ENCODE data around the gene EPB41. TPM values are rescaled to one million over a fixed set of nuclear protein-coding genes. Genes with fewer than 3 reads are reported as not detected.
A peak's percentile ranks its signal among the peaks of the same experiment; 100 is the strongest.

Gene EPB41
- total and polyA plus RNA-seq, 9 of the 15 experiments (the other 6 are each of a cell fraction or from before 2014, with no cell fraction given), result 3.7 to 213 (median 141) TPM

GRCh38 chr1:28883242-28883616, 31.1 kb upstream of the EPB41 start (continued):
- TF ChIP-seq EHMT2 (IDR thresholded peaks at IDR 0.05) (peak; percentile 25; the same call in 1 of the 2 replicates), MCM2 (IDR thresholded peaks at IDR 0.05; ENCODE audit: low read depth) (no peak), KDM5B (IDR thresholded peaks at IDR 0.05; ENCODE audit: insufficient replicate concordance, low read depth, low read length) (peak; percentile 2), ZFP36 (IDR thresholded peaks at IDR 0.05; ENCODE audit: low read depth, low read length, partially characterized antibody) (peak; percentile 100), KAT2B (IDR thresholded peaks at IDR 0.05; ENCODE audit: low read depth, low read length) (peak; percentile 7), POLR2AphosphoS2 (IDR thresholded peaks at IDR 0.05; ENCODE audit: low read length) (no peak), ETV5 (CRISPR knock-in tag; IDR thresholded peaks at IDR 0.05; ENCODE audit: low read depth) (no peak), IRF2 (CRISPR knock-in tag; IDR thresholded peaks at IDR 0.05) (no peak), CBFA2T3 (IDR thresholded peaks at IDR 0.05) (no peak), E2F3 (CRISPR knock-in tag; IDR thresholded peaks at IDR 0.05) (0 out of 2 replicates have a peak, but pooled peaks have one; percentile 52), ZNF583 (CRISPR knock-in tag; IDR thresholded peaks at IDR 0.05) (0 out of 2 replicates have a peak, but pooled peaks have one; percentile 45), PTTG1 (tag; IDR thresholded peaks at IDR 0.05; ENCODE audit: low read depth) (no peak), MED1 (CRISPR knock-in tag; IDR thresholded peaks at IDR 0.05; ENCODE audit: borderline replicate concordance) (no peak), RBM25 (IDR thresholded peaks at IDR 0.05; ENCODE audit: low read depth, low read length, severe bottlenecking) (peak; percentile 97), CBX2 (IDR thresholded peaks at IDR 0.05; ENCODE audit: insufficient read depth, low read length, poor library complexity, severe bottlenecking) (no peak), EWSR1 (IDR thresholded peaks at IDR 0.05; ENCODE audit: borderline replicate concordance, low read depth, partially characterized antibody) (no peak), ELF4 (CRISPR knock-in tag; IDR thresholded peaks at IDR 0.05) (peak; percentile 8; the same call in 1 of the 2 replicates), NCOA2 (IDR thresholded peaks at IDR 0.05; ENCODE audit: partially characterized antibody in 2 of 2) (no peak), ZNF778 (CRISPR knock-in tag; IDR thresholded peaks at IDR 0.05) (no peak), HMG20B (CRISPR knock-in tag; IDR thresholded peaks at IDR 0.05) (no peak)
- TF ChIP-seq, protein P1, sequence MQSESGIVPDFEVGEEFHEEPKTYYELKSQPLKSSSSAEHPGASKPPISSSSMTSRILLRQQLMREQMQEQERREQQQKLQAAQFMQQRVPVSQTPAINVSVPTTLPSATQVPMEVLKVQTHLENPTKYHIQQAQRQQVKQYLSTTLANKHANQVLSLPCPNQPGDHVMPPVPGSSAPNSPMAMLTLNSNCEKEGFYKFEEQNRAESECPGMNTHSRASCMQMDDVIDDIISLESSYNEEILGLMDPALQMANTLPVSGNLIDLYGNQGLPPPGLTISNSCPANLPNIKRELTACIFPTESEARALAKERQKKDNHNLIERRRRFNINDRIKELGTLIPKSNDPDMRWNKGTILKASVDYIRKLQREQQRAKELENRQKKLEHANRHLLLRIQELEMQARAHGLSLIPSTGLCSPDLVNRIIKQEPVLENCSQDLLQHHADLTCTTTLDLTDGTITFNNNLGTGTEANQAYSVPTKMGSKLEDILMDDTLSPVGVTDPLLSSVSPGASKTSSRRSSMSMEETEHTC (IDR thresholded peaks at IDR 0.05), result no peak
- TF ChIP-seq, protein P2, sequence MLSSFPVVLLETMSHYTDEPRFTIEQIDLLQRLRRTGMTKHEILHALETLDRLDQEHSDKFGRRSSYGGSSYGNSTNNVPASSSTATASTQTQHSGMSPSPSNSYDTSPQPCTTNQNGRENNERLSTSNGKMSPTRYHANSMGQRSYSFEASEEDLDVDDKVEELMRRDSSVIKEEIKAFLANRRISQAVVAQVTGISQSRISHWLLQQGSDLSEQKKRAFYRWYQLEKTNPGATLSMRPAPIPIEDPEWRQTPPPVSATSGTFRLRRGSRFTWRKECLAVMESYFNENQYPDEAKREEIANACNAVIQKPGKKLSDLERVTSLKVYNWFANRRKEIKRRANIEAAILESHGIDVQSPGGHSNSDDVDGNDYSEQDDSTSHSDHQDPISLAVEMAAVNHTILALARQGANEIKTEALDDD (IDR thresholded peaks at IDR 0.05), result no peak
